GM13977 (cell line): ENCODE results near the gene NUP153.

ENCODE experiments used
- DNase-seq: peaks from one replicate; pipeline ENCODE4 v3.0.0; 2012; ENCODE audit warnings: low spot score
- CTCF ChIP-seq: IDR thresholded peaks from 2 replicates; pipeline ENCODE4 v1.5.1; 2012; ENCODE audit warnings: mild to moderate bottlenecking, control low read depth; ENCODE audit not compliant: insufficient read depth; ENCODE audit errors: extremely low read depth, missing control alignments
- in situ Hi-C: fragments of 300-500 bp; cut with MboI; formaldehyde crosslinking; loops from one replicate; pipeline ENCODE4 v1.12.0; 2022; ENCODE audit warnings: low sequenced_read_pairs, low pct_unique_long_range_greater_than_20kb, mixed read lengths, inconsistent platforms; ENCODE audit not compliant: unreplicated experiment

Gene NUP153

GRCh38 chr6:17724341-17724740 is 17.6 kb upstream of the NUP153 start:
- in situ Hi-C loops = no loop called here
- TF ChIP-seq CTCF = no peak
- no peak for DNase-seq

GRCh38 chr6:17721671-17722070 is 14.9 kb upstream of the NUP153 start:
- in situ Hi-C loops = no loop called here
- no peak for DNase-seq
- TF ChIP-seq CTCF = no peak

GRCh38 chr6:17719323-17720041 is 12.8 kb upstream of the NUP153 start:
- in situ Hi-C loops = no loop called here

GRCh38 chr6:17716221-17716620 is 9.5 kb upstream of the NUP153 start:
- no peak for TF ChIP-seq CTCF
- in situ Hi-C loops = no loop called here
- DNase-seq = no peak

More at GRCh38 chr6:17719323-17720041, 12.8 kb upstream of the NUP153 start:
- no peak for DNase-seq
- TF ChIP-seq CTCF = no peak

GRCh38 chr6:17714879-17715851 is 8.4 kb upstream of the NUP153 start:
- DNase-seq = peak; percentile 57
- in situ Hi-C loops = no loop called here
- TF ChIP-seq CTCF = no peak

GRCh38 chr6:17714177-17714576 is 7.5 kb upstream of the NUP153 start:
- in situ Hi-C loops = no loop called here
- no peak for DNase-seq
- no peak for TF ChIP-seq CTCF
